ENCODE measurements around the gene IQCM. TPM values are rescaled to one million over a fixed set of nuclear protein-coding genes. Genes with fewer than 3 reads are reported as not detected.
"Not testable (repeated sequence)": the region's sequence is repeated elsewhere in the genome, so short reads cannot be mapped to it uniquely, and the experiment has no call there.

IQCM gene
- total RNA-seq, 2 experiments from 2014 or later, result not detected

GRCh38 chr4:149493492-149493891 lies 322.2 kb downstream of the IQCM start:
- ChIA-PET CTCF (ENCODE audit: unreplicated experiment) (no interaction called here), POLR2A (no interaction called here)
- Histone ChIP-seq H3K79me2 (ENCODE audit: insufficient read depth, low read depth, low read length) (no peaks in the 10 kb centered on the region), H3K36me3 (ENCODE audit: insufficient read depth, low read length) (no peaks in the 10 kb centered on the region), H3K4me1 (ENCODE audit: insufficient read depth, low read length, poor library complexity, severe bottlenecking) (no peaks in the 10 kb centered on the region), H3K27ac (ENCODE audit: low read depth, low read length, poor library complexity, severe bottlenecking) (no peak overlapping the region), H3K9me3 (ENCODE audit: low read length) (no peaks in the 10 kb centered on the region), H3K4me2 (ENCODE audit: low read length) (no peak overlapping the region), H3K9me2 (ENCODE audit: insufficient read depth, low read length) (no peaks in the 10 kb centered on the region), H3K4me3 (ENCODE audit: low read depth, low read length, poor library complexity, severe bottlenecking) (no peak overlapping the region), H4K20me1 (ENCODE audit: insufficient read depth, low read length) (no peaks in the 10 kb centered on the region), H2AFZ (ENCODE audit: low read length) (no peak overlapping the region)
- intact Hi-C loops (cut with micrococcal nuclease; ENCODE audit: unreplicated experiment), result no loop called here
- BruUV-seq (replicated peaks), result no TSS peak
- TF ChIP-seq EZH2phosphoT487 (IDR thresholded peaks at IDR 0.05; ENCODE audit: borderline replicate concordance, low read depth, low read length) (no peak), CTCF (conservative IDR thresholded peaks at IDR 0.05; ENCODE audit: low read length) (no peak)
- no peak for DNase-seq (ENCODE audit: low spot score)

- TF ChIP-seq CTCF (conservative IDR thresholded peaks at IDR 0.05; ENCODE audit: low read length) (no peak), EZH2phosphoT487 (IDR thresholded peaks at IDR 0.05; ENCODE audit: borderline replicate concordance, low read depth, low read length) (no peak)
- Histone ChIP-seq H3K36me3 (ENCODE audit: insufficient read depth, low read length) (no peaks in the 10 kb centered on the region), H3K4me3 (ENCODE audit: low read depth, low read length, poor library complexity, severe bottlenecking) (no peak overlapping the region), H3K79me2 (ENCODE audit: insufficient read depth, low read depth, low read length) (no peaks in the 10 kb centered on the region), H3K27ac (ENCODE audit: low read depth, low read length, poor library complexity, severe bottlenecking) (no peak overlapping the region), H3K9me3 (ENCODE audit: low read length) (no peaks in the 10 kb centered on the region), H3K4me1 (ENCODE audit: insufficient read depth, low read length, poor library complexity, severe bottlenecking) (no peaks in the 10 kb centered on the region), H3K9me2 (ENCODE audit: insufficient read depth, low read length) (no peaks in the 10 kb centered on the region), H4K20me1 (ENCODE audit: insufficient read depth, low read length) (no peaks in the 10 kb centered on the region), H2AFZ (ENCODE audit: low read length) (no peak overlapping the region), H3K4me2 (ENCODE audit: low read length) (no peak overlapping the region)
- no peak for DNase-seq (ENCODE audit: low spot score)
- intact Hi-C loops (cut with micrococcal nuclease; ENCODE audit: unreplicated experiment), result no loop called here
- ChIA-PET POLR2A (no interaction called here), CTCF (ENCODE audit: unreplicated experiment) (no interaction called here)
- no TSS peak for BruUV-seq (replicated peaks)
Observed at GRCh38 chr4:149489321-149489720, 326.3 kb downstream of the IQCM start.

GRCh38 chr4:149486861-149487260 lies 328.8 kb downstream of the IQCM start:
- no peak overlapping the region for H2AFZ ChIP-seq (ENCODE audit: low read length)
- no peaks in the 10 kb centered on the region for H4K20me1 ChIP-seq (ENCODE audit: insufficient read depth, low read length)
- H3K79me2 ChIP-seq (ENCODE audit: insufficient read depth, low read depth, low read length), result no peaks in the 10 kb centered on the region
- no peak overlapping the region for H3K27ac ChIP-seq (ENCODE audit: low read depth, low read length, poor library complexity, severe bottlenecking)
- no peaks in the 10 kb centered on the region for H3K36me3 ChIP-seq (ENCODE audit: insufficient read depth, low read length)
- POLR2A ChIA-PET, result interaction anchor here (0.7 kb wide), 1 partner anchor 274 kb away, joined by 3 read pairs; no protein-coding TSS in a partner anchor
- no peak for DNase-seq (ENCODE audit: low spot score)
- no peak overlapping the region for H3K4me2 ChIP-seq (ENCODE audit: low read length)
- intact Hi-C loops (cut with micrococcal nuclease; ENCODE audit: unreplicated experiment), result no loop called here
- H3K4me1 ChIP-seq (ENCODE audit: insufficient read depth, low read length, poor library complexity, severe bottlenecking), result no peaks in the 10 kb centered on the region
- H3K9me2 ChIP-seq (ENCODE audit: insufficient read depth, low read length), result no peaks in the 10 kb centered on the region
- BruUV-seq (replicated peaks), result no TSS peak
- TF ChIP-seq CTCF (conservative IDR thresholded peaks at IDR 0.05; ENCODE audit: low read length), result no peak
- TF ChIP-seq EZH2phosphoT487 (IDR thresholded peaks at IDR 0.05; ENCODE audit: borderline replicate concordance, low read depth, low read length), result no peak
- no peaks in the 10 kb centered on the region for H3K9me3 ChIP-seq (ENCODE audit: low read length)
- CTCF ChIA-PET (ENCODE audit: unreplicated experiment), result no interaction called here
- H3K4me3 ChIP-seq (ENCODE audit: low read depth, low read length, poor library complexity, severe bottlenecking), result no peak overlapping the region

GRCh38 chr4:149468669-149469068 lies 347.0 kb downstream of the IQCM start:
- CTCF ChIA-PET (ENCODE audit: unreplicated experiment), result not testable (repeated sequence)

More at GRCh38 chr4:149468669-149469068, 347.0 kb downstream of the IQCM start:
- H3K4me2 ChIP-seq (ENCODE audit: low read length); H3K4me3 ChIP-seq (ENCODE audit: low read depth, low read length, poor library complexity, severe bottlenecking); H3K4me1 ChIP-seq (ENCODE audit: insufficient read depth, low read length, poor library complexity, severe bottlenecking); DNase-seq (ENCODE audit: low spot score); H3K9me3 ChIP-seq (ENCODE audit: low read length); H3K36me3 ChIP-seq (ENCODE audit: insufficient read depth, low read length); BruUV-seq (replicated peaks); H3K27ac ChIP-seq (ENCODE audit: low read depth, low read length, poor library complexity, severe bottlenecking); intact Hi-C loops (cut with micrococcal nuclease; ENCODE audit: unreplicated experiment); H3K9me2 ChIP-seq (ENCODE audit: insufficient read depth, low read length); POLR2A ChIA-PET; H2AFZ ChIP-seq (ENCODE audit: low read length); H4K20me1 ChIP-seq (ENCODE audit: insufficient read depth, low read length); H3K79me2 ChIP-seq (ENCODE audit: insufficient read depth, low read depth, low read length): not testable (repeated sequence)
